Stimulated activated CD8-positive, alpha-beta memory T cell treated with anti-CD3 and anti-CD28 coated beads, Interleukin-2, amount 100 ng/mL, for 1 hour (primary cell): ENCODE results near the gene PMIS2.

Experiments
- DNase-seq, 2 donors: peaks; one replicate each; pipeline ENCODE4 v3.0.0-alpha.2; 2020; ENCODE audit warnings: low read depth in 2 of 2

The PMIS2 gene

DNA sequence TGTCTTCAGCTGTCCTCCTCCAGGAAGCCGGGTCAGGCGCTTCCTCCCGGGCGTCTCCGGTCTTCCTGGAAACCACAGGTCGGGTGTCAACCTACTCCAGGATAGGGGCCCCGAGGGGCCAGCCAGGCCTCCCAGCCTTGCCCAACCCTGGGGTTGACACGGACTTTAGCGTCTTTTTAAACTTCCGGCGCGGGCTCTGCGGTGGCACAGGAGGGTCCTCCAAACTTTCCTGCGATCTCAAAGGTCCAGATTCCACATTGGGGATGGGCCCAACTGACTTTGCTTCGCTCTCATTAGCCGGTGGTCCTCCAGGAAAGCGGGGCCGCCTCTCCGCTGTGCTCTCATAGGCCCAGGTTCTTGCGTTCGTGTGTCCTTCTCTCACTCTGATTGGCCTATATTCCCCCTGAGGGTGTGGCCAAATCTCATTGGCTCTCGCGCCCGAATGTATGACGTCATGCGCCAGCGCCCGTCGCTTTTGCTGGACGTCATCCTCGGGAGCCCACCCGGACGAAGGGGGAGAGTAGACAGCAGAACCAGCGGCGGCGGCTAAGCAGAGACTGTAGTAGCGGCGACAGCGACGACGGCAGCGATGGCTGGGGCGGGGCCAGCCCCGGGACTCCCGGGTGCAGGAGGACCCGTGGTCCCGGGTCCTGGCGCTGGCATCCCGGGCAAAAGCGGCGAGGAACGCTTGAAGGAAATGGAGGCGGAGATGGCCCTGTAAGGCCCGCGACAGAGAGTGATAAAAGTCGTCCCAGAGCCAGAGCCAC lies 42.8 kb downstream of the PMIS2 start, which contains the start of gene RBM42:
TSS of gene RBM42 (plus strand) at position 472 of the 767 bp plus-strand sequence. CDS start at position 590, 118 bp downstream.
- peak; percentile 93 to 97 for DNase-seq

- DNase-seq, result no peak
Observed at GRCh38 chr19:35629332-35629633, 43.3 kb downstream of the PMIS2 start.

GRCh38 chr19:35633727-35634440 lies 47.9 kb downstream of the PMIS2 start:
- DNase-seq, result no peak

DNA sequence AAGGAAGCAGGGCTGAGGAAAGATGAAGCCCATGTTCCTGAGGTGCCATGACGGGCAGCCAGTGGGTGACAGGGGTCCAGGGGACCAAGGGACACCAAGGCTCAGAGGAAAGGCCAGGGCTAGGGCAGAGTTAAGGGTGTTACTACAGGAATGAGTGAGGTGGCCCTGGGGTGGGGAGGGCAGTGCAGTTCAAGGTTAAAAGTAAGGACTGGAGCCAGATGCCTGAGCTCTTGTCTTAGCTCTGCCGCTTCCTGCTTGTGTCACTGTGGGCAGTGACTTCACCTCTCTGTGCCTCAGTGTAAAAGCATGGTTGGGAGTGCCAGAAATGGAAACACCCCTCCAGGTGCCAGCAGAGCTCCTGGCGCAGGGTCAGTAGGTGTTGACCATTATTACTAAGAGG lies 50.7 kb downstream of the PMIS2 start:
- DNase-seq, result no peak
